ENCODE data around the gene XPO6. TPM values are rescaled to one million over a fixed set of nuclear protein-coding genes. Genes with fewer than 3 reads are reported as not detected.

XPO6 gene
- total RNA-seq, 2 experiments from 2014 or later, result 130 to 167 TPM

DNA sequence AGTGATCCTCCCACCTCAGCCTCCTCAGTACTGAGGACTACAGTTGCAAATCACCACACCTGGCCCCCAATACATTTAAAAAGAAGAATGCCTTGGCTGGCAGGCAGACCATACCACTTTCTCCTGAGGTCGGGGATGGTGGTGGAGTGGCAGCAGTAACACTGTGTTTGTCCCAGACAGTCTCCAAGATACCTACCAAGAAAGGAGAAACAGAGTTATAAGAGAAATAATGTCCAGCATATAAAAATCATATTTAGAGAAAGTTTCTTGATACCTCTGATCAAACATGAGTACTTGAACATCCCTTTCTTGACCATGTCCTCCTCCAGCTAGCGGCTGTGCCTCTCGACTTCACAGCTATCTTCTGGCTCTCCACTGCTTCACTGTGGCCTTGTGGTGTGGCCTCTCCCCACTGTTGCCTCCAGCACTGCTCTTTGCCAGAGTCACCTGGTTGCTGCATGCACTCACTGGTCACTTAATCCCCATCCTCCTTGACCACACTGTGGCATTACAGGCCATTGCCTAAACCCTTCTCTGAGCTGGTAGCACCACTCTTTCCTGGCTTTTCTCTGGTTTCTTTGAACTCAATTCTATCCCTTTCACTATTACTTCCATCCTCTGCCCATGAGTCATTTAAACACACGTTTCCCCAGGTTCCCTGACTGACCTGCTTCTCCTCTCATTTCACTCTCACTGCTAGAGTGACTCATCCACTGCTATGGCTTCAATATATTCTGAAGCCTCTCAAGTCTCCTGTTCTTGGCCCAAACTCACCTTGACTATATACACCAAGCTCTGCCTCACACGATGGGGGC, 45.2 kb downstream of the XPO6 start:
- Histone ChIP-seq H3K4me1 (ENCODE audit: insufficient read depth, low read length, poor library complexity, severe bottlenecking) (peaks cover 11% of the 10 kb centered on the region), H3K9me3 (ENCODE audit: low read length) (no peaks in the 10 kb centered on the region), H3K36me3 (ENCODE audit: insufficient read depth, low read length) (peaks cover 97% of the 10 kb centered on the region), H3K79me2 (ENCODE audit: insufficient read depth, low read depth, low read length) (peaks cover 20% of the 10 kb centered on the region; the same call in 1 of the 2 replicates), H4K20me1 (ENCODE audit: insufficient read depth, low read length) (0 out of 2 replicates have a peak, but pooled peaks cover 5% of the 10 kb centered on the region), H2AFZ (ENCODE audit: low read length) (no peak overlapping the region), H3K27ac (ENCODE audit: low read depth, low read length, poor library complexity, severe bottlenecking) (peak overlapping the region; percentile 2), H3K4me2 (ENCODE audit: low read length) (no peak overlapping the region), H3K9me2 (ENCODE audit: insufficient read depth, low read length) (no peaks in the 10 kb centered on the region), H3K4me3 (ENCODE audit: low read depth, low read length, poor library complexity, severe bottlenecking) (no peak overlapping the region)
- ChIA-PET POLR2A (interaction anchor here (0.5 kb wide), 1 partner anchor 65 kb away, joined by 3 read pairs; no protein-coding TSS in a partner anchor), CTCF (ENCODE audit: unreplicated experiment) (no interaction called here)
- TF ChIP-seq EZH2phosphoT487 (IDR thresholded peaks at IDR 0.05; ENCODE audit: borderline replicate concordance, low read depth, low read length), result no peak
- TF ChIP-seq, protein P1, sequence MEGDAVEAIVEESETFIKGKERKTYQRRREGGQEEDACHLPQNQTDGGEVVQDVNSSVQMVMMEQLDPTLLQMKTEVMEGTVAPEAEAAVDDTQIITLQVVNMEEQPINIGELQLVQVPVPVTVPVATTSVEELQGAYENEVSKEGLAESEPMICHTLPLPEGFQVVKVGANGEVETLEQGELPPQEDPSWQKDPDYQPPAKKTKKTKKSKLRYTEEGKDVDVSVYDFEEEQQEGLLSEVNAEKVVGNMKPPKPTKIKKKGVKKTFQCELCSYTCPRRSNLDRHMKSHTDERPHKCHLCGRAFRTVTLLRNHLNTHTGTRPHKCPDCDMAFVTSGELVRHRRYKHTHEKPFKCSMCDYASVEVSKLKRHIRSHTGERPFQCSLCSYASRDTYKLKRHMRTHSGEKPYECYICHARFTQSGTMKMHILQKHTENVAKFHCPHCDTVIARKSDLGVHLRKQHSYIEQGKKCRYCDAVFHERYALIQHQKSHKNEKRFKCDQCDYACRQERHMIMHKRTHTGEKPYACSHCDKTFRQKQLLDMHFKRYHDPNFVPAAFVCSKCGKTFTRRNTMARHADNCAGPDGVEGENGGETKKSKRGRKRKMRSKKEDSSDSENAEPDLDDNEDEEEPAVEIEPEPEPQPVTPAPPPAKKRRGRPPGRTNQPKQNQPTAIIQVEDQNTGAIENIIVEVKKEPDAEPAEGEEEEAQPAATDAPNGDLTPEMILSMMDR (conservative IDR thresholded peaks at IDR 0.05; ENCODE audit: low read length), result no peak
- BruUV-seq (replicated peaks), result TSS peak; percentile 37
- intact Hi-C loops (cut with micrococcal nuclease; ENCODE audit: unreplicated experiment), result no loop called here
- DNase-seq (ENCODE audit: low spot score), result no peak

DNA sequence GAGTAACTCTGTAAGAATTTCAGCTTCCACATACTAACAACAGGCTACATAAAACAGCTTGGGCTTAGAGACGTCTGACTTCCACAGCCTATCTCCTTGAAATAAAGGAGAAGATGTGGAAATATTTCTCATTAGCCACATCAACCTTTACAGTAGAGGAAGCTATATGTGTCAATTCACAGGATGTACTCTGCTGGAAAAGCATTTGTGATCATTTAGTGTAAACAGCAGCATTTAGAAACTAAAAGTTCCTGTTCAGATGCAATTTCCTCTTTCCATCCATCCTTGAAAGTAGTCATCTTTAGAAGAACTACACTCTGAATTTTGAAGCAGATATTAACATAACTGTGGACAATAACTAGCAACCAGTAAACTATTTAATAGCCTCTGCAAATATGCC, 46.2 kb downstream of the XPO6 start:
- intact Hi-C loops (cut with micrococcal nuclease; ENCODE audit: unreplicated experiment), result no loop called here
- no peak for TF ChIP-seq EZH2phosphoT487 (IDR thresholded peaks at IDR 0.05; ENCODE audit: borderline replicate concordance, low read depth, low read length)
- TF ChIP-seq, protein P1 (conservative IDR thresholded peaks at IDR 0.05; ENCODE audit: low read length), result no peak
- no peak overlapping the region for H2AFZ ChIP-seq (ENCODE audit: low read length)
- peak overlapping the region; percentile 2 for H3K27ac ChIP-seq (ENCODE audit: low read depth, low read length, poor library complexity, severe bottlenecking)
- H3K79me2 ChIP-seq (ENCODE audit: insufficient read depth, low read depth, low read length), result peaks cover 25% of the 10 kb centered on the region; the same call in 1 of the 2 replicates
- no peaks in the 10 kb centered on the region for H3K9me3 ChIP-seq (ENCODE audit: low read length)
- BruUV-seq (replicated peaks), result no TSS peak
- DNase-seq (ENCODE audit: low spot score), result no peak
- POLR2A ChIA-PET, result no interaction called here
- peaks cover 98% of the 10 kb centered on the region for H3K36me3 ChIP-seq (ENCODE audit: insufficient read depth, low read length)
- H3K4me1 ChIP-seq (ENCODE audit: insufficient read depth, low read length, poor library complexity, severe bottlenecking), result peaks cover 11% of the 10 kb centered on the region
- no peak overlapping the region for H3K4me2 ChIP-seq (ENCODE audit: low read length)
- no peak overlapping the region for H3K4me3 ChIP-seq (ENCODE audit: low read depth, low read length, poor library complexity, severe bottlenecking)
- CTCF ChIA-PET (ENCODE audit: unreplicated experiment), result no interaction called here
- no peaks in the 10 kb centered on the region for H3K9me2 ChIP-seq (ENCODE audit: insufficient read depth, low read length)
- H4K20me1 ChIP-seq (ENCODE audit: insufficient read depth, low read length), result 0 out of 2 replicates have a peak, but pooled peaks cover 5% of the 10 kb centered on the region

DNA sequence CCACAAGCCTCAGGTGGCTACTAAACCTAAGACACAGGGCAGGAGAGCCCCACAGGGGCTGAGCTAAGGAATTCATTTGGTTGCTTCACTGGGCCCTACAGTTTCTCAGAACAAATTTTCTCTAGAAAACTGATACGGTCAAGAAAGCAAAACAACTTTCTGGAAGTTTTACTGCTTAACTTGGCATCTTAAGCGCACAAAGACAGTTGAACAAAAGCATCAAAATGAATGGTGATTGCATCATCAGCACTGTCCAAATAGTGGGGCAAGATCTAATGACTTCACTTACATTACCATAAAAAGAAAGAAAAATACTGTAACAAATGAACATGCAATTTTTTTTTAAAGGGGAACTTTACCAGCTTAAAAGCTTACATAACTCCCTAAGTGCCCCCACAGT, 47.6 kb downstream of the XPO6 start:
- DNase-seq (ENCODE audit: low spot score), result no peak
- Histone ChIP-seq H2AFZ (ENCODE audit: low read length) (no peak overlapping the region), H3K9me2 (ENCODE audit: insufficient read depth, low read length) (no peaks in the 10 kb centered on the region), H3K9me3 (ENCODE audit: low read length) (no peaks in the 10 kb centered on the region), H4K20me1 (ENCODE audit: insufficient read depth, low read length) (0 out of 2 replicates have a peak, but pooled peaks cover 5% of the 10 kb centered on the region), H3K4me3 (ENCODE audit: low read depth, low read length, poor library complexity, severe bottlenecking) (no peak overlapping the region), H3K27ac (ENCODE audit: low read depth, low read length, poor library complexity, severe bottlenecking) (no peak overlapping the region), H3K4me1 (ENCODE audit: insufficient read depth, low read length, poor library complexity, severe bottlenecking) (peaks cover 11% of the 10 kb centered on the region), H3K4me2 (ENCODE audit: low read length) (no peak overlapping the region), H3K36me3 (ENCODE audit: insufficient read depth, low read length) (peaks cover 90% of the 10 kb centered on the region), H3K79me2 (ENCODE audit: insufficient read depth, low read depth, low read length) (peaks cover 26% of the 10 kb centered on the region; the same call in 1 of the 2 replicates)
- no TSS peak for BruUV-seq (replicated peaks)
- intact Hi-C loops (cut with micrococcal nuclease; ENCODE audit: unreplicated experiment), result no loop called here
- CTCF ChIA-PET (ENCODE audit: unreplicated experiment), result no interaction called here
- TF ChIP-seq, protein P1 (conservative IDR thresholded peaks at IDR 0.05; ENCODE audit: low read length), result no peak
- no peak for TF ChIP-seq EZH2phosphoT487 (IDR thresholded peaks at IDR 0.05; ENCODE audit: borderline replicate concordance, low read depth, low read length)
- POLR2A ChIA-PET, result no interaction called here
